ENCODE data around the gene SYS1. TPM values are rescaled to one million over a fixed set of nuclear protein-coding genes. Genes with fewer than 3 reads are reported as not detected.

SYS1 gene
- 27.4 to 37.0 TPM (median 33.8 TPM) in 5 replicates for total RNA-seq (2022; extraction: Qiagen RNA extraction)

DNA sequence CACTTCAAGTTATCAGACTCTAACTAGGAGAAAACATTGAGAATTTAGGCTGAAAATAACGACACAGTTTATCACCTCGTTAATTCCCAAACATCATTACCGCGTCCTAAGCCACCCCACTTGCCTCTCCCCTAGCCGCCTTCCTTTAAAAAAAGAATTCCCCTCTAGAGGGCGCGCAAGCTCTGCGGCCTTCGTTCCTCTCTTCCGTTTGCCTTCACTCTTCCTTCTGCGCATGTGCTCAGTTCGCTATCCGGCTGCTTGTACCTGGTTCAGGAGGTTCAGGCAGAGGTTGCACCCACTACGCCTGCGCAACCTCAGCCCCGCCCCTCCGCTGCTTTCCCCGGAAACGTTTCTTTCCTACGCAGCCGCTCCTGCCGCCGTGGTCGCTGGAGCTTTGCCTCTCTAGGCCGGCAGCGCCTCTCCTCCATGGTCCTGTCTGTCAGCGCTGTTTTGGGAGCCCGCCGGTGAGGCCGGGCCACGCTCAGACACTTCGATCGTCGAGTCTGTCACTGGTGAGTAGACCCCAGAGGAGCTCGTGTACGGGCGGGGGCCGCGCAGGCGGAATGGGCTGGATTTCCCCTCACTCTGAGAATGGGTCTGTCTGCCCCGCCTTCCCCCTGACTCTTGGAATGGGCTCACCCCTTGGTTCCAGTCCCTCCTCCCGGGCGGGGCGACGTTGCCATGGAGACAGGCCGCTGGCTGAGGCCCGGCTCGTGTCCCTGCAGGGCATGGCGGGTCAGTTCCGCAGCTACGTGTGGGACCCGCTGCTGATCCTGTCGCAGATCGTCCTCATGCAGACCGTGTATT lies at the start of gene SYS1:
Gene SYS1, plus strand, starts transcription at position 353 of the 807 bp plus-strand sequence. Its CDS starts 376 bp downstream, at position 729.

DNA sequence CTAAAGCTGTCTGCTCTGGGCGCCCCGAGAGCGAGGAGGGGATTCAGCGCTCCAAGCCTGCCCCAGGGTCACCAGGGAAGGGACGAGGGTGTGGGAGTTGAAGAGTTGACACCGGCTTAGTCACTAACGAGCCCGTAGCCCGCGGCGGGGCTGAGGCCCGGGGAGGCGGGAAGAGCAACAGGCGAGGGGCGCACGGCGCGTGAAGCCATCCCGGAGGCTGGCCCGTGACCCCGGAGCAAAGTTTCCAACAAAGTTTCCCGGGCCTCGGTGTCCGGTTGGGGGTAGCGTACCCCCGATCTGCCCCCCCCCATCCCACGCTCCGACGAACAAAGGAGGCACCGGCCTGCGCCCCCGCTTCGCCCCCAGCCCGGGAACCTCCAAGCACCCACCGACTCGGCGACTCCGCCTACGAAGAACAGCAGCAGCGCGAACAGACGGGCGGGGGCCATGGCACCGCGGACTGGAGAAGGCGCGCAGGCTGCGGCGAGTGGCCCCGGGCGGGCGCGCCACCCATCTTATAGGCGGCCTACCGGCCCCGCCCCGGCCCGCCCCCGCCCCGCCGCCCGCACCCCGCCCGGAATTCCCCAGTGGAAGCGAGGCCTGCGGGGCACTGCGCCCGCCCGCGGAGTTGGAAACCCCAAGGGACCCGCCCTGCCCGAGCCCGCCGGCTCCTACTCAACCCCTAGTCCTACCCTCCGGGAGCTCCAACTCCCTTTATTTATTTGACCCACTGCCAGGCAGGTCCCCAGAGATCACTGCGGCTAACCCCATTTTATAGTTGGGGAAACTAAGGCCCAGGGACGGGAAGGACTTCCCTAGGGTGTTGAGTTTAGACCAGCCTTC lies 14.8 kb upstream of the SYS1 start, which contains the start of gene SDC4:
Gene SDC4, minus strand, starts transcription at position 489 of the 843 bp plus-strand sequence. Its CDS starts 40 bp downstream, at position 449.

DNA sequence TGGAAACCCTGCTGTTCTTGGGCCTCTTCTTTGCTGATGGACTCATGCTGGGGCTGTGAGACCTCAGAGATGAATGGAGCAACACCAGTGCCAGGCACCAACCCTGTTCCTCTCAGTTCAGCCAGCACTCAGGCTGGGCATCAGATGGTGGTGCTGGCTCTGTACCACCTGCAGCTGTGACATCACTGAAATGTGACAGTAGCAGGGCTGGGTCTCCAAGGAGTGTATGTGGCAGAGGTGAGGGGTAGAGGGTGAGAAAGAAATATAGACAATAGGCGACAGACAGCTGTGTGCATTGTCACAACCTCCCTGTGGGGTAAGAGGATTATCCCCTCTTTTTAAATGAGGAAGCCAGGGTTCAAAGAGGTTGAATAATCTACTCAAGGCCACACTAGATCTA lies 15.2 kb downstream of the SYS1 start, which contains the start of gene TP53TG5:
Gene TP53TG5, minus strand, starts transcription at position 135 of the 400 bp plus-strand sequence. Its CDS starts 89 bp downstream, at position 46.

DNA sequence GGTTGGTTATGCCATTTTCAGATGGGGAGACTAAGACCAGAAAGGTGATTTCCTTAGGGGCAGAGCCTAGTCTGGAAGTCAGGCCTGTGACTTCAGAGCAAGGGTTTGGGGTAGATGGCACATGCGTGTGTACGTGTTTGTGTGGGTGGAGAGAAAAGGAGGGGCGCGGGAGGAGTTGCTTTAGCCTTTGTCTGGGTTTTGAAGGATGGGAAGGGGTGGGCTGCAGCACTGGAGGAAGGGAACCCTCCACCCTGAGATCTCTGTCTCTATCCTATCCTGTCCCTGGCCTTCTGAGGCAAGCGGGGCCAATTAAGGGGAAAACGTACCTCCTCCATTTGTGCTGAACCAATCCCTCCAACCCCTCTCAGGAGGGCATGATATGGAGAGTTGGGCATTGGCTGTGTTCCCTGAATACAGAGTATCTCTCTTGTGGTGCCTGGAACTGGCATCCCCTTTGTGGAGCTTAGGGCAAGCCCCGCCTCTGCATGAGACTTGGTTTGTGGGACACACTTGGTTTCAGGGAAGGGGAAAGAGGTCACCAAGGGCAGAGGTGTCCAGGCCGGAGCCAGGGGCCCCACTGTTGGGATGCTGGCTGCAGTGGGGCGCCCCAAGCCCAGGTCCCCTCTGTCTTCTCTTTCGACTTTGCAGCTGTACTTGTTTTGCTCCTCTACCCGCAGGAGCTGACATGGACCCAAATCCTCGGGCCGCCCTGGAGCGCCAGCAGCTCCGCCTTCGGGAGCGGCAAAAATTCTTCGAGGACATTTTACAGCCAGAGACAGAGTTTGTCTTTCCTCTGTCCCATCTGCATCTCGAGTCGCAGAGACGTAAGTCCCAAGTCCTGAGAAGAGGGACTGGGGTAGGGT lies 45.1 kb downstream of the SYS1 start, which contains the start of gene DBNDD2:
Gene DBNDD2, plus strand, starts transcription at position 507 of the 863 bp plus-strand sequence. Its CDS starts 179 bp downstream, at position 686.

DNA sequence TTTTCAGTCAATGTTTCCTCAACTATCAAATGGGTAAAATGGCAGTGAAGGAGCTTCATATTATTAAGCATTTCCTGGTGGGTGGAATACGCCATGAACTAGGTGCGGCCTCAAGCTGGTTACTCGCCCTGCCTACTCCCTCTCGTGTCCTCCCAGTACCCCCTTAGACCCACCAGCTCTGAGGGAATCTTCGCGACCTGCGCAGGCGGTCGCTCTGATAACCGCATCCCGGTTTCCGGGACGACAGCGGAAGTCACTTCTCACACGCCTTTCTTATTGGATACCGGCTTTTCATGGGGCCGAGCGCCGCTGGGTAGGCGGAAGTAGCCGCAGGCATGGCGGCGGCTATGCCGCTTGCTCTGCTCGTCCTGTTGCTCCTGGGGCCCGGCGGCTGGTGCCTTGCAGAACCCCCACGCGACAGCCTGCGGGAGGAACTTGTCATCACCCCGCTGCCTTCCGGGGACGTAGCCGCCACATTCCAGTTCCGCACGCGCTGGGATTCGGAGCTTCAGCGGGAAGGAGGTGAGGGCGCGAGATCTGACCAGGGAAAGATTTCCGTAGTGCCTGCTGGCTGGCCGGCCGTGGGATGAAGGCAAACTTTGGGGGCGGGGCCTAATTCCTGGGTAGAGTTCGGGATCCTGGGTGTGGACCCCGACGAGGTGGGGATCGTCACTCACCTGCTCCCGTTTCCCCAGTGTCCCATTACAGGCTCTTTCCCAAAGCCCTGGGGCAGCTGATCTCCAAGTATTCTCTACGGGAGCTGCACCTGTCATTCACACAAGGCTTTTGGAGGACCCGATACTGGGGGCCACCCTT lies 53.1 kb downstream of the SYS1 start, which contains the start of gene PIGT:
Gene PIGT, plus strand, starts transcription at position 320 of the 816 bp plus-strand sequence. Its CDS starts 16 bp downstream, at position 336.

Other genes with a start within 250 kb of the SYS1 start
- gene WFDC5, start 248.0 kb upstream of the SYS1 start, total RNA-seq (2022; extraction: Qiagen RNA extraction), result not detected in 5 replicates
- gene WFDC12, start 238.7 kb upstream of the SYS1 start, total RNA-seq (2022; extraction: Qiagen RNA extraction), result not detected in 5 replicates
- 1.8 to 4.2 TPM (median 3.4 TPM) in 5 replicates for gene PI3, start 188.3 kb upstream of the SYS1 start, total RNA-seq (2022; extraction: Qiagen RNA extraction)
- not detected in 5 replicates for gene SEMG1, start 156.1 kb upstream of the SYS1 start, total RNA-seq (2022; extraction: Qiagen RNA extraction)
- not detected in 5 replicates for gene SEMG2, start 141.8 kb upstream of the SYS1 start, total RNA-seq (2022; extraction: Qiagen RNA extraction)
- gene SLPI, start 108.6 kb upstream of the SYS1 start, total RNA-seq (2022; extraction: Qiagen RNA extraction), result 8.0 to 15.4 TPM (median 10.5 TPM) in 5 replicates
- not detected in 5 replicates for gene RBPJL, start 56.3 kb upstream of the SYS1 start, total RNA-seq (2022; extraction: Qiagen RNA extraction)
- gene MATN4, start 54.9 kb upstream of the SYS1 start, total RNA-seq (2022; extraction: Qiagen RNA extraction), result 0.06 to 0.14 TPM (median 0.12 TPM) in 5 replicates
- 106 to 130 TPM (median 122 TPM) in 5 replicates for gene SDC4, start 14.7 kb upstream of the SYS1 start, total RNA-seq (2022; extraction: Qiagen RNA extraction)
- not detected in 5 replicates for gene TP53TG5, start 15.2 kb downstream of the SYS1 start, total RNA-seq (2022; extraction: Qiagen RNA extraction)
- 22.6 to 29.6 TPM (median 26.6 TPM) in 5 replicates for gene DBNDD2, start 45.1 kb downstream of the SYS1 start, total RNA-seq (2022; extraction: Qiagen RNA extraction)
- 85.4 to 103 TPM (median 97.4 TPM) in 5 replicates for gene PIGT, start 53.0 kb downstream of the SYS1 start, total RNA-seq (2022; extraction: Qiagen RNA extraction)
- gene WFDC2, start 106.6 kb downstream of the SYS1 start, total RNA-seq (2022; extraction: Qiagen RNA extraction), result 0.20 to 0.23 TPM in 2 of 5 replicates, not detected in the others
- gene SPINT3, start 152.5 kb downstream of the SYS1 start, total RNA-seq (2022; extraction: Qiagen RNA extraction), result not detected in 5 replicates
- gene WFDC6, start 176.3 kb downstream of the SYS1 start, total RNA-seq (2022; extraction: Qiagen RNA extraction), result not detected in 5 replicates
- gene EPPIN, start 184.2 kb downstream of the SYS1 start, total RNA-seq (2022; extraction: Qiagen RNA extraction), result not detected in 5 replicates
- gene WFDC8, start 216.1 kb downstream of the SYS1 start, total RNA-seq (2022; extraction: Qiagen RNA extraction), result not detected in 5 replicates

Data from A549 treated with CORT108297 at 1 μM for 4 hours (cell line).